ENCODE results near the gene PIP5K1C. TPM values are rescaled to one million over a fixed set of nuclear protein-coding genes. Genes with fewer than 3 reads are reported as not detected.

PIP5K1C gene
- total and polyA plus RNA-seq, 9 of the 15 experiments (the other 6 are each of a cell fraction or from before 2014, with no cell fraction given): 0.38 to 22.1 (median 4.1) TPM

GRCh38 chr19:3730457-3730958 is 30.2 kb upstream of the PIP5K1C start:
- Histone ChIP-seq H3K4me2 (ENCODE audit: insufficient read depth, low read length) (no peak overlapping the region), H3K27ac (ENCODE audit: extremely low read depth, low read depth, low read length) (no peak overlapping the region), H2AFZ (ENCODE audit: low read depth, low read length) (0 out of 2 replicates have a peak overlapping the region, but pooled peaks have one; percentile 32), H3K9me1 (ENCODE audit: control insufficient read depth, insufficient read depth, low read length) (no peaks in the 10 kb centered on the region), H3K9me3 (replicated peaks; ENCODE audit: control insufficient read depth, insufficient read depth, low read depth, low read length) (no peaks in the 10 kb centered on the region), H3K9ac (ENCODE audit: insufficient read depth in 1 of 2, low read depth in 2 of 2, low read length in 2 of 2) (no peak overlapping the region), H3K4me3 (no peak overlapping the region), H3K4me1 (replicated peaks in 1 of 2; ENCODE audit: control insufficient read depth in 2 of 2, insufficient read depth in 2 of 2, low read length in 2 of 2) (peaks cover 5 to 21% of the 10 kb centered on the region in 2 experiments; a peak in 4 of 5 replicates), H3K79me2 (ENCODE audit: control insufficient read depth, insufficient read depth, low read length) (no peaks in the 10 kb centered on the region), H4K20me1 (replicated peaks; ENCODE audit: control insufficient read depth, insufficient read depth, low read length) (no peaks in the 10 kb centered on the region), H3K27me3 (ENCODE audit: control insufficient read depth in 2 of 2, insufficient read depth in 2 of 2, low read length in 2 of 2) (no peaks in the 10 kb centered on the region), H3K36me3 (ENCODE audit: control insufficient read depth, insufficient read depth, low read length) (no peaks in the 10 kb centered on the region)
- BruUV-seq (replicated peaks): no TSS peak
- no peak for ATAC-seq
- CTCF ChIA-PET (ENCODE audit: low intra/inter-chr PET ratio): no interaction called here
- intact Hi-C loops (cut with micrococcal nuclease): no loop called here
- WGBS (ENCODE audit: insufficient coverage, low coverage, missing lambda C conversion rate): 63% methylated on average over 25 of the region's 32 CpGs
- in situ Hi-C loops (cut with MboI): no loop called here
- FAIRE-seq: no peak
- DNase-seq (ENCODE audit: extremely low read depth in 1 of 4, low spot score in 3 of 4): no peak
- POLR2A ChIA-PET: interaction anchor here (0.6 to 0.7 kb wide), 2 partner anchors 13 to 26 kb away, joined by 3 to 5 read pairs; no protein-coding TSS in a partner anchor
- TF ChIP-seq NEUROD1 (IDR thresholded peaks at IDR 0.05; ENCODE audit: borderline replicate concordance, low read depth, low read length, partially characterized antibody) (no peak), FOXA3 (CRISPR knock-in tag; conservative IDR thresholded peaks at IDR 0.05 in 1 of 2, IDR thresholded peaks at IDR 0.05 in 1 of 2) (no peak), RB1 (IDR thresholded peaks at IDR 0.05; ENCODE audit: low read depth) (no peak), ZKSCAN1 (IDR thresholded peaks at IDR 0.05; ENCODE audit: low read depth, low read length) (no peak), PCBP1 (IDR thresholded peaks at IDR 0.05; ENCODE audit: low read depth, low read length, poor library complexity, severe bottlenecking) (no peak), TGIF2 (CRISPR knock-in tag; IDR thresholded peaks at IDR 0.05) (no peak), USF2 (CRISPR knock-in tag; IDR thresholded peaks at IDR 0.05) (no peak), KLF13 (tag; IDR thresholded peaks at IDR 0.05; ENCODE audit: borderline replicate concordance, low read depth) (no peak), CLOCK (CRISPR knock-in tag; IDR thresholded peaks at IDR 0.05; ENCODE audit: borderline replicate concordance) (no peak), PCBP2 (IDR thresholded peaks at IDR 0.05; ENCODE audit: low read depth, low read length, poor library complexity, severe bottlenecking) (no peak), HEY1 (CRISPR knock-in tag; IDR thresholded peaks at IDR 0.05; ENCODE audit: borderline replicate concordance) (no peak), EGR1 (conservative IDR thresholded peaks at IDR 0.05) (no peak), ZNF699 (CRISPR knock-in tag; IDR thresholded peaks at IDR 0.05; ENCODE audit: insufficient replicate concordance) (no peak), RHOXF2B (CRISPR knock-in tag; conservative IDR thresholded peaks at IDR 0.05) (no peak), PHF20 (IDR thresholded peaks at IDR 0.05; ENCODE audit: partially characterized antibody) (no peak)
